GM10248 (cell line): ENCODE results near the gene SBNO2.

Source experiments
- CTCF ChIA-PET: fragments of 300-600 bp; sonication (Branson Sonifier 250); formaldehyde crosslinking; extraction: SDS; loops from one replicate; lab custom pipeline; 2021; ENCODE audit warnings: antibody characterized with exemption; lab: Yijun Ruan, JAX
- POLR2A ChIA-PET: fragments of 350-650 bp; sonication (Branson Sonifier 250); formaldehyde crosslinking; extraction: SDS; loops from one replicate; lab custom pipeline; 2020; ENCODE audit warnings: antibody characterized with exemption; lab: Yijun Ruan, JAX
- DNase-seq: peaks from one replicate; pipeline ENCODE4 v3.0.0; 2012; ENCODE audit errors: extremely low spot score
- CTCF ChIP-seq: IDR thresholded peaks from 2 replicates; pipeline ENCODE4 v1.5.1; 2012; ENCODE audit warnings: mild to moderate bottlenecking, low read depth; ENCODE audit errors: extremely low read depth, missing control alignments, control extremely low read depth

SBNO2 gene

GRCh38 chr19:1169411-1169791 lies 4.7 kb downstream of the SBNO2 start:
- ChIA-PET POLR2A (no interaction called here), CTCF (no interaction called here)
- no peak for TF ChIP-seq CTCF
- DNase-seq, result no peak

- DNase-seq, result no peak
- ChIA-PET POLR2A (no interaction called here), CTCF (no interaction called here)
- TF ChIP-seq CTCF, result no peak
These were observed 5.3 kb downstream of the SBNO2 start for GRCh38 chr19:1168572-1169410.

- no peak for DNase-seq
- TF ChIP-seq CTCF, result no peak
- CTCF ChIA-PET, result no interaction called here
- POLR2A ChIA-PET, result interaction anchor here (1.6 kb wide), 1 partner anchor 8 kb away, joined by 3 read pairs; no protein-coding TSS in a partner anchor
These were observed 6.1 kb downstream of the SBNO2 start for GRCh38 chr19:1167687-1168571.

GRCh38 chr19:1166872-1167573 lies 7.0 kb downstream of the SBNO2 start:
- ChIA-PET POLR2A (interaction anchor here (0.7 to 1.6 kb wide), 2 partner anchors 8 to 546 kb away, joined by 3 read pairs; no protein-coding TSS in a partner anchor), CTCF (no interaction called here)
- no peak for TF ChIP-seq CTCF
- no peak for DNase-seq

GRCh38 chr19:1164684-1165531 lies 9.2 kb downstream of the SBNO2 start:
- CTCF ChIA-PET, result no interaction called here
- POLR2A ChIA-PET, result no interaction called here
- DNase-seq, result no peak
- TF ChIP-seq CTCF, result no peak
